ENCODE results near the gene MCRIP2. TPM values are rescaled to one million over a fixed set of nuclear protein-coding genes. Genes with fewer than 3 reads are reported as not detected.
A peak's percentile ranks its signal among the peaks of the same experiment; 100 is the strongest.
"Not testable (repeated sequence)": the region's sequence is repeated elsewhere in the genome, so short reads cannot be mapped to it uniquely, and the experiment has no call there.

The MCRIP2 gene
- total RNA-seq, 6 experiments from 2014 or later, result 18.8 to 30.8 (median 24.2) TPM

- TF ChIP-seq CTCF (IDR thresholded peaks at IDR 0.05), result no peak
- DNase-seq, result no peak
- peaks cover 18% of the 10 kb centered on the region for H3K4me1 Mint-ChIP-seq (ENCODE audit: low read depth)
- H3K4me3 Mint-ChIP-seq, result no peak overlapping the region
- peaks cover 9% of the 10 kb centered on the region for H3K36me3 Mint-ChIP-seq (ENCODE audit: low read depth)
- H3K9me3 Mint-ChIP-seq, result no peaks in the 10 kb centered on the region
- no peaks in the 10 kb centered on the region; the same call in 1 of the 2 replicates for H3K27me3 Mint-ChIP-seq (ENCODE audit: insufficient read depth)
- H3K27ac Mint-ChIP-seq, result no peak overlapping the region
These were observed 46.5 kb upstream of the MCRIP2 start for GRCh38 chr16:595094-595528.

GRCh38 chr16:595942-596735 lies 45.5 kb upstream of the MCRIP2 start:
- DNase-seq, result no peak
- peaks cover 9% of the 10 kb centered on the region for H3K36me3 Mint-ChIP-seq (ENCODE audit: low read depth)
- no peak overlapping the region for H3K4me3 Mint-ChIP-seq
- no peak overlapping the region for H3K27ac Mint-ChIP-seq
- peaks cover 11% of the 10 kb centered on the region for H3K4me1 Mint-ChIP-seq (ENCODE audit: low read depth)
- TF ChIP-seq CTCF (IDR thresholded peaks at IDR 0.05), result no peak
- no peaks in the 10 kb centered on the region; the same call in 1 of the 2 replicates for H3K27me3 Mint-ChIP-seq (ENCODE audit: insufficient read depth)
- no peaks in the 10 kb centered on the region for H3K9me3 Mint-ChIP-seq

GRCh38 chr16:596736-597060 lies 44.9 kb upstream of the MCRIP2 start:
- TF ChIP-seq CTCF (IDR thresholded peaks at IDR 0.05), result no peak
- Mint-ChIP-seq H3K4me1 (ENCODE audit: low read depth) (peaks cover 6% of the 10 kb centered on the region; the same call in 1 of the 2 replicates), H3K36me3 (ENCODE audit: low read depth) (peaks cover 9% of the 10 kb centered on the region), H3K4me3 (no peak overlapping the region), H3K27ac (no peak overlapping the region), H3K27me3 (ENCODE audit: insufficient read depth) (no peaks in the 10 kb centered on the region; the same call in 1 of the 2 replicates), H3K9me3 (no peaks in the 10 kb centered on the region)
- no peak for DNase-seq

- H3K36me3 Mint-ChIP-seq (ENCODE audit: low read depth); H3K27ac Mint-ChIP-seq; H3K9me3 Mint-ChIP-seq; H3K4me1 Mint-ChIP-seq (ENCODE audit: low read depth); DNase-seq; H3K27me3 Mint-ChIP-seq (ENCODE audit: insufficient read depth); H3K4me3 Mint-ChIP-seq: not testable (repeated sequence)
These were observed 44.0 kb upstream of the MCRIP2 start for GRCh38 chr16:597655-598054.

- Mint-ChIP-seq H3K9me3 (no peaks in the 10 kb centered on the region), H3K27me3 (ENCODE audit: insufficient read depth) (no peaks in the 10 kb centered on the region; the same call in 1 of the 2 replicates), H3K4me1 (ENCODE audit: low read depth) (no peaks in the 10 kb centered on the region), H3K36me3 (ENCODE audit: low read depth) (peaks cover 9% of the 10 kb centered on the region), H3K4me3 (no peak overlapping the region), H3K27ac (no peak overlapping the region)
- no peak for DNase-seq
- no peak for TF ChIP-seq CTCF (IDR thresholded peaks at IDR 0.05)
These were observed 42.5 kb upstream of the MCRIP2 start for GRCh38 chr16:598823-599739.

GRCh38 chr16:600781-601180 lies 40.8 kb upstream of the MCRIP2 start:
- no peaks in the 10 kb centered on the region; the same call in 1 of the 2 replicates for H3K27me3 Mint-ChIP-seq (ENCODE audit: insufficient read depth)
- no peak overlapping the region for H3K4me3 Mint-ChIP-seq
- peaks cover 16% of the 10 kb centered on the region for H3K36me3 Mint-ChIP-seq (ENCODE audit: low read depth)
- DNase-seq, result no peak
- H3K27ac Mint-ChIP-seq, result no peak overlapping the region
- H3K9me3 Mint-ChIP-seq, result peaks cover 16% of the 10 kb centered on the region
- peak; percentile 34; the same call in 1 of the 2 replicates for TF ChIP-seq CTCF (IDR thresholded peaks at IDR 0.05)
- no peaks in the 10 kb centered on the region for H3K4me1 Mint-ChIP-seq (ENCODE audit: low read depth)

Measured in HFFc6 (cell line).